Stimulated activated CD4-positive, alpha-beta T cell treated with anti-CD3 and anti-CD28 coated beads, Interleukin-1b, Interleukin-23, amount 100 ng/mL, for 24 hours (primary cell): ENCODE measurements around the gene KCNK7.

Source experiments
- DNase-seq, 4 experiments: peaks; one replicate each; pipeline ENCODE4 v3.0.0-alpha.2; 2020; ENCODE audit warnings: low read depth in 4 of 4, low spot score in 1 of 4

KCNK7 gene

GRCh38 chr11:65611758-65612603 lies 16.4 kb upstream of the KCNK7 start:
- DNase-seq, result no peak

DNA sequence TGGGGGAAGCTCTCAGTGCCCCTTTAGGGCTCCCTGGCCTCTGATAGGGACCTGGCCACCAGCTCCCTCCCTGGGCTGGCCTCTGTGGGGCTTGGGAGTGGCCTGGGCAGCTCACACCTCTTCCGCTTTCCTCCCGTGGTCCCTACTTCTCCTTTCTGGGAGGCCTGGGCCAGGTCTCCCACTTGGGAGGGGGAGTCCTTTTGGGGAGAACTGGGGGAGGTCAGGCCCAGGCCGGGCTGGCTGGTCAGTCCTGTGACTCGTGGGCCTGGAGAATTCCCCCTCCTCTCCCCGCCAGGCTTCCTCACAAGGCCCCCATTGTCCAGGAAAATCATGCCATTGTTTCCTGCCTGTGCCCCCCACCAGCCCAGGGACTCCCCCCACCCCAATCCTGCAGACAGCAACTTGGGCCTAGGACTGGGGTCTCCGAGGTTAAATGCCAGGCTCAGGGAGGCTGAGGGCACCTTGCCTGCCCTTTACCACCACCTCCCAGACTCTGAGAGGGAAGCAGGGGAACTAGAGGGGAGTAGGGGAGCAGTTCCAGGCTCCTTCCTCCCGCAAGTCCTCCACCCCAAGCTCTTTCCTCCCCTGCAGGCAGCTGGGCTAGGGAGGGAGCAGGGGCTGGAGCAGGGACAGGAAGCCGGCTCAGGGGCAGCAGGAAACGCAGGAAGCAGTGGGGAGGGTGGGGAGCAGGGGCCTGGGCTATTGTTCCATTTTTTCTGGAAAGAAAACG lies 15.6 kb upstream of the KCNK7 start:
- no peak for DNase-seq

DNA sequence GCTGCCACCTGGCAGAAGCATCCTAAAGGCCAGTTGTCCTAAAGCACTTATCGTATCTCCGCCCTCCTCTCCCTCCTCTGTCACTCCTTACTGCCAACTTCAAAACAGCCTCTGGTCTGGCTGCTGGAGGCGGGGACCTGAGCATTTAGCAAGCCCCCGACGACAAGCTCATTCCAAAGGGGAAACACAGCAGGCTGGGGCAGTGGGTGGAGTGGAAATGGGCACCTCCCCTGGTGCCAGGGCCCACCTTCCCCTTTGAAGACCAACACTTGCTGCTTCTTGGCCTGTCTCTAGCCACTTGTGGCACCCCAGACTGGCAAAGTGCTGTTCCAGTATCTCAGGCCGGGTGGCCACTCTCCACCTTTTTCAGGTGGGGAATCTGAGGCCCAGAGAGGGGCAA lies 14.8 kb upstream of the KCNK7 start:
- no peak for DNase-seq

GRCh38 chr11:65609665-65610064 lies 14.1 kb upstream of the KCNK7 start:
- DNase-seq, result no peak

DNA sequence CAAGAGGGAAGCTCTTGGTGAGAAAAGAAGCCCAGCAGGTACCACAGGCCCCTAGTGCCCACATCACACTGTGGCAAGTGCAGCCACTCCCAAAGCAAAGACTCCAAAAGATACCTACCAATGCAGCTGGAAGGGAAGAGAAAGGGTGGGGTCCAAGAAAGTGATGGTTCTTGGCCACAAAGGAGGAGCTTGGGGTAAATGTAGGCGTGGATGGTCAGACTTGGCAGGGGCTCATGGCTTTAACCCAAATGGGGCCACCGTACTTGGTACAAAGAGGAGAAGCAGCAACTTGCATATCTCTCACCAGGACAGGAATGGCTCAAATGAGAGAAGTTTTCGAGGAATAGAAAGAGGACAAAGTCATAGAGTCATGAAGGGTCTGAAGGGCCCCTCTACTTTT lies 13.6 kb upstream of the KCNK7 start:
- no peak for DNase-seq

DNA sequence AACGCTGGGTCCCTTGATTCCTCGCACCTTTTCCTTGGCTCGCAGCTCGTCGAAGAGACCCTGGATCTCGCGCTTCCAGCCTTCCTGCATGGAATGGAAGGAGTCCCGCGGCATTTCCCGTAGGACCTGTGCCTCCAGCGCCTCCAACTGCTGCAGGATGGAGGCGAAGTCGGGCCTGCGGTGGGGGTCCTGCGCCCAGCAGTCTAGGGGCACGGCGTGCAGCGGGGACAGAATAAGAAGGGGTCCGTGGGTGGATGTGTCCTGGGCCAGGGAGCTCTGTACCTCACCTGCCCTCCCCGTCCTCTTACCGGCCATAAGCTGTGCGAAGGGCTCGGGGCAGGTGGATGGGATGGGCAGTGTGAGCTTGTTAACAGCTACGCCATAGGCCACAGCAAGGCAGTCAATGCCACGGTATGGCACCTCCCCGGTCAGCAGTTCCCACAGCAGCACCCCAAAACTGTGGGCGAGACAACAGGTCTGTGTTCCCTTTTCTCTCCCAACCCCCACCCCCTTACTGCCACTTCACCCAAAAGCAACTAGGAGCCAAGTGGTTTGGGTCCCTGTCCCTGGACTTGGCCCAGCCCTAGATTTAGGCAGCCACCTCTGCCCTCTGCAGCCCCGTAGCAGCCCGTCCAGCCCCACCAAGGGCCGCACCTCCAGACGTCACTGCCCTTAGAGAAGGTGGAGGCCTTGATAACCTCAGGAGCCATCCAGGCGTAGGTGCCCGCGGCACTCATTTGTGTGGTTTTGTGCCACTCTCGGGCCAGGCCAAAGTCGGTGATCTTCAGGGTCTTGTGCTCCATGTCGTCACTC lies 12.2 kb upstream of the KCNK7 start:
- no peak for DNase-seq

GRCh38 chr11:65606876-65607613 lies 11.4 kb upstream of the KCNK7 start:
- DNase-seq, result no peak

- no peak for DNase-seq
Observed at GRCh38 chr11:65604258-65604657, 8.7 kb upstream of the KCNK7 start.

DNA sequence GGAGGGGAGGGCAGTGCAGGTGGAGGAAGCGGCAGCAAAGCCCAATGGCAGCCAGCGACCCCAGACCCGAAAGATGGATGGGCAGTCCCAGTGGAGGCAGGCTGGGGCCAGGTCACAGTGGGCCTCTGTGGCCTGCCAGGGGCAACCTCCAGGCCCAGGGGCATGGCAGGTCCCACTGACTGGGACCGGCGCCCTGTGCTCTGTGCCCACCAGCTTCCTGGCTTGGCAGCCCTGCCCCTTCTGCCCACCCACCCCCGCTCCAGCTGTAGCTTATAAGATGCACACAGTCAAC lies 4.3 kb upstream of the KCNK7 start:
- no peak for DNase-seq

GRCh38 chr11:65599216-65599954 lies 3.8 kb upstream of the KCNK7 start:
- no peak for DNase-seq

GRCh38 chr11:65598258-65598699 lies 2.7 kb upstream of the KCNK7 start:
- no peak for DNase-seq

- DNase-seq, result no peak
Observed at GRCh38 chr11:65596520-65596919, 920 bp upstream of the KCNK7 start.

GRCh38 chr11:65595131-65595530 lies 469 bp downstream of the KCNK7 start:
- no peak for DNase-seq

GRCh38 chr11:65593518-65594414 lies 1.8 kb downstream of the KCNK7 start:
- no peak for DNase-seq

GRCh38 chr11:65592858-65593517 lies 2.6 kb downstream of the KCNK7 start:
- no peak for DNase-seq

GRCh38 chr11:65591939-65592857 lies 3.4 kb downstream of the KCNK7 start:
- DNase-seq, result no peak

DNA sequence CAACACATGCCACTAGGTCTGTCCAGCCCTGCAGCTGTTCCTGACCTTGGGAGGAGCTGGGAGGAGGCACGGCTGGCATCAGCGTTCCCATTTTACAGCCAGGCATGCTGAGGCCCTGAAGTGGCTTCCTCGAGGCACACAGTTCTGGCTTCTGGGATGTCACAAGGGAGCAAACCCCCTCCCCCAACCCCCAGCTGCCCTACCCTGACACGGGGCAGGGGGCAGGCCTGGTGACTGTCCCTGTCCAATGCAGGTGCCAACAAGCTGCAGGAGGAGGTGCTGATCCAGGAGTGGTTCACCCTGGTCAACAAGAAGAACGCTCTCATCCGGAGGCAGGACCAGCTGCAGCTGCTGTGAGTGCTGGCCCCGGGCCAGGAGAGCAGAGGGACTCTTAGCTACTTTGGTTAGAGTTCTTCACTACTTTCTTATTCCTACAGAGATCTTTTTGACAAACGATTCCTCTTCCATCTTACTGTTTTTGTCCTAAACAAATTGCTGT lies 5.3 kb downstream of the KCNK7 start:
- no peak for DNase-seq
